T-cell (primary cell): Measurements from ENCODE around the gene RBM8A. TPM values are rescaled to one million over a fixed set of nuclear protein-coding genes. Genes with fewer than 3 reads are reported as not detected.
A peak's percentile ranks its signal among the peaks of the same experiment; 100 is the strongest.

Experiments
- ATAC-seq, 4 experiments: fragments of 200-7000 bp in 3 of 4; fragments of 150-1000 bp in 1 of 4; cut with Tn5 transposase; replicated peaks in 1 of 4; 1 replicate in 3 of 4; 2 replicates in 1 of 4; pipeline ENCODE4 v1.10.0; 2021; ENCODE audit warnings: moderate library complexity in 3 of 4, mild to moderate bottlenecking in 2 of 4, moderate number of reproducible peaks in 1 of 4
- CTCF ChIA-PET, 2 donors: fragments of 300-600 bp; sonication (Branson Sonifier 250); formaldehyde crosslinking; loops; one replicate each; lab custom pipeline; 2022; ENCODE audit warnings: antibody characterized with exemption in 2 of 2; lab: Charles Lee
- POLR2A ChIA-PET, 2 donors: fragments of 300-600 bp; sonication (Branson Sonifier 250); formaldehyde crosslinking; loops; one replicate each; lab custom pipeline; 2022; ENCODE audit warnings: antibody characterized with exemption in 2 of 2; lab: Charles Lee
- DNase-seq, 35 experiments: peaks; one replicate each; pipeline versions ENCODE4 v3.0.0 to v3.0.0-alpha.2; 2013 to 2023
- H3K27ac ChIP-seq: one replicate; pipeline ENCODE4 v1.5.1; 2013; ENCODE audit warnings: low read length
- H3K27me3 ChIP-seq, 2 experiments: replicated peaks in 1 of 2; 1 replicate in 1 of 2; 2 replicates in 1 of 2; pipeline versions ENCODE4 v1.6.1 to v1.7.0; 2013; ENCODE audit warnings: low read length in 1 of 2, mixed read lengths in 1 of 2; ENCODE audit not compliant: control insufficient read depth in 2 of 2, insufficient read depth in 2 of 2; ENCODE audit errors: extremely low read depth in 1 of 2
- H3K36me3 ChIP-seq, 2 donors: 1 replicate in 1 of 2; 2 replicates in 1 of 2; pipeline versions ENCODE4 v1.6.1 to v1.7.0; 2013; ENCODE audit warnings: low read length in 1 of 2; ENCODE audit not compliant: control insufficient read depth in 2 of 2, insufficient read depth in 1 of 2; ENCODE audit errors: extremely low read depth in 1 of 2
- H3K4me1 ChIP-seq, 2 experiments: 1 replicate in 1 of 2; 2 replicates in 1 of 2; pipeline versions ENCODE4 v1.6.1 to v1.7.0; 2013; ENCODE audit warnings: low read length in 2 of 2, mixed read lengths in 1 of 2; ENCODE audit not compliant: insufficient read depth in 2 of 2, control insufficient read depth in 1 of 2; ENCODE audit errors: extremely low read depth in 1 of 2
- H3K4me3 ChIP-seq, 2 donors: 1 replicate in 1 of 2; 2 replicates in 1 of 2; pipeline versions ENCODE4 v1.5.1 to v1.7.0; 2013; ENCODE audit warnings: mild to moderate bottlenecking in 2 of 2, low read length in 1 of 2, moderate library complexity in 1 of 2; ENCODE audit not compliant: control insufficient read depth in 1 of 2; ENCODE audit errors: extremely low read depth in 1 of 2
- H3K9me3 ChIP-seq: 2 replicates; pipeline ENCODE4 v1.7.0; 2013
- H3K27ac Mint-ChIP-seq, 2 donors: one replicate each; pipeline ENCODE4 v1.8.0; 2020 to 2021; ENCODE audit warnings: mild to moderate bottlenecking in 2 of 2, mixed read lengths in 2 of 2
- H3K27me3 Mint-ChIP-seq, 2 donors: one replicate each; pipeline ENCODE4 v1.8.0; 2021 to 2022; ENCODE audit warnings: mixed read lengths in 2 of 2
- H3K36me3 Mint-ChIP-seq: one replicate; pipeline ENCODE4 v1.8.0; 2021; ENCODE audit warnings: mixed read lengths
- H3K4me1 Mint-ChIP-seq, 3 donors: one replicate each; pipeline ENCODE4 v1.8.0; 2020 to 2022; ENCODE audit warnings: mixed read lengths in 3 of 3, mild to moderate bottlenecking in 1 of 3
- H3K4me3 Mint-ChIP-seq, 3 donors: one replicate each; pipeline ENCODE4 v1.8.0; 2020 to 2022; ENCODE audit warnings: mild to moderate bottlenecking in 3 of 3, mixed read lengths in 3 of 3, moderate library complexity in 3 of 3
- H3K9me3 Mint-ChIP-seq, 3 donors: one replicate each; pipeline ENCODE4 v1.8.0; 2020 to 2022; ENCODE audit warnings: mixed read lengths in 3 of 3
- WGBS: methylation state at CpG from one replicate; pipeline ENCODE4 v1.1.5; 2013; ENCODE audit warnings: missing lambda C conversion rate; ENCODE audit not compliant: insufficient coverage; 5-methylcytosine and 5-hydroxymethylcytosine counted together
- total RNA-seq, 35 experiments: library from RNA in 6 of 35; stranded (reverse) in 6 of 35; fragments of 120-200 nt in 1 of 35; gene quantifications; one replicate each; pipeline versions ENCODE4 v1.2.1 to v1.2.4 and lab custom pipeline; 2013 to 2026

Gene RBM8A
- total RNA-seq, 5 donors from 2014 or later (not counting 1 experiment from before 2014, with no cell fraction given): 124 to 153 (median 130) TPM

DNA sequence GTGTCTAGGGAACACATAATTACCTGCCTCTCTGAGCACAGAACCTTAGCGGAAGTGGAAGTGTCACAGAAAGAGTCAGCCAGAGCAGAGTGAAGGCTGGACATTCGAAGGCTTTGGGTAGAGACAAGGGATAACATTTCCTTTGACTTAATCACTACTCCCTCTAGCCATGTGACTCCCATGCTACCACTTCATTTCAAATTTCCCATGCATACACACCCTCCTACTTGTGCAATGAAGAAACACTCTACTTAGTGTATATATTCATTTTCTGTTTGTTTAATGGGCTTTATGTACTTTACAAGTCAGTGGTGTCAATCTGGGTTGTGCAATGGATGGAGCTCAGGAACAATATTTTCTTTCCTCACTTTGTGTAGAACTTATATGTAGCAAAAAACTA lies 48.6 kb downstream of the RBM8A start:
- no peak for ATAC-seq
- ChIA-PET POLR2A (no interaction called here), CTCF (interaction anchor here in 1 of 2 donors (0.6 kb wide), 1 partner anchor 28 kb away, joined by 7 read pairs; no protein-coding TSS in a partner anchor)
- H3K36me3 Mint-ChIP-seq: no peaks in the 10 kb centered on the region
- peaks cover 13 to 14% of the 10 kb centered on the region in 2 donors for H3K27me3 Mint-ChIP-seq
- Histone ChIP-seq H3K9me3 (no peaks in the 10 kb centered on the region), H3K27ac (no peak overlapping the region), H3K27me3 (peaks cover 0 to 15% of the 10 kb centered on the region in 2 experiments), H3K4me1 (no peaks in the 10 kb centered on the region), H3K4me3 (no peak overlapping the region), H3K36me3 (no peaks in the 10 kb centered on the region)
- DNase-seq: no peak
- WGBS: no CpG with 5 or more reads among the region's 2 CpGs
- no peaks in the 10 kb centered on the region for H3K9me3 Mint-ChIP-seq
- H3K4me1 Mint-ChIP-seq: no peaks in the 10 kb centered on the region
- no peak overlapping the region for H3K27ac Mint-ChIP-seq
- no peak overlapping the region for H3K4me3 Mint-ChIP-seq

DNA sequence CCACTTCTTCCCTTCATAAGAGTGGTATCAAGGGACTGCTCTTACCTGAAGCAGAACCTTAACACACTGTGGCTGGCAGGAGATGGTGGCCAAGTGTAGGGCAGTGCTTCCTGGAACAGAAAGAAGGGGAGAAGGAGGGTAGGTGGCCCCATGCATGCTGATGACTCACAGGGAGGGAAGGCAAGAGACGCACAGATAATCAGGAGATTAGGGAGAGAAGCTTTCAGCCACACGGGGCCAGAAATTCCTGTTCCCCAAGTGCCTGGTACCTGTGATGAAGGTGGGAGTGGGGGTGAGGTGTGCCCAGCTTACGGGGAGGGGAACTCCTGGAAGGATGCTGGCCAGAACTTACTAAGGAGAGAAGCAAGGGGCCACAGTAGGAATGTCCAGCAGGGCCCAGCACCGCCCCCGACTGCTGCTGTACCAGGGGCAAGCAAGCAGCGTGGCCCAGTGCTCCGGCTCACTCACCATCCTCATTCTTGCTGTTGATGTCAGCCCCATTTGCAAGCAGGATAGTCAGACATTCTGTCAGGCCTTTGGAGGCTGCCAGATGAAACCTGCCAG lies 49.3 kb downstream of the RBM8A start:
- DNase-seq: no peak
- H3K27ac ChIP-seq: no peak overlapping the region
- Mint-ChIP-seq H3K27ac (no peak overlapping the region), H3K9me3 (no peaks in the 10 kb centered on the region), H3K27me3 (peaks cover 9% of the 10 kb centered on the region in 2 donors), H3K36me3 (no peaks in the 10 kb centered on the region), H3K4me3 (no peak overlapping the region), H3K4me1 (peaks cover 0 to 6% (median 2%) of the 10 kb centered on the region in 3 donors)
- ChIA-PET POLR2A (no interaction called here), CTCF (interaction anchor here in 1 of 2 donors (0.6 kb wide), 1 partner anchor 89 kb away, joined by 3 read pairs; no protein-coding TSS in a partner anchor)
- peaks cover 0 to 19% of the 10 kb centered on the region in 2 experiments for H3K27me3 ChIP-seq
- H3K4me3 ChIP-seq: no peak overlapping the region
- H3K36me3 ChIP-seq: no peaks in the 10 kb centered on the region
- no peaks in the 10 kb centered on the region for H3K4me1 ChIP-seq
- 91% methylated on average over 7 of the region's 7 CpGs for WGBS
- no peaks in the 10 kb centered on the region for H3K9me3 ChIP-seq
- ATAC-seq: no peak

DNA sequence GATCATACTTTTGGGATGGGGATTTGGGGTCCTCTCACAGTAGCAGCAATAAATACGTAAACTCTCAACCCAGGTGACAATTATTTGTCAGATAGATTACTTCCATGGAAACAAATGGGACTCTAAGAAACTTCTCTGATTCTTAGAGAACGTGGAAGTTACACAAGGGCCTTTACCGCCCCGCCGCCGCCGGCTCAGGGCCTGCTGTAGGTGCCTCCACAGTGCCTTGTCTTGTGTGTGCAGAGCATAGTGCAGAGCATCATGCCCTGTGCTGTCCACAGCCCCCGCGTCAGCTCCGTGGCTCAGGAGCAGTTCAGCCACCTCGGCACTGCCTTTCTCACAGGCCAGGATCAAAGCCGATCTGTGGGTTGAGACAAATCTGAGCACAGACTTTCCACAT lies 52.6 kb downstream of the RBM8A start:
- CTCF ChIA-PET: no interaction called here
- 95% methylated on average over 12 of the region's 12 CpGs for WGBS

DNA sequence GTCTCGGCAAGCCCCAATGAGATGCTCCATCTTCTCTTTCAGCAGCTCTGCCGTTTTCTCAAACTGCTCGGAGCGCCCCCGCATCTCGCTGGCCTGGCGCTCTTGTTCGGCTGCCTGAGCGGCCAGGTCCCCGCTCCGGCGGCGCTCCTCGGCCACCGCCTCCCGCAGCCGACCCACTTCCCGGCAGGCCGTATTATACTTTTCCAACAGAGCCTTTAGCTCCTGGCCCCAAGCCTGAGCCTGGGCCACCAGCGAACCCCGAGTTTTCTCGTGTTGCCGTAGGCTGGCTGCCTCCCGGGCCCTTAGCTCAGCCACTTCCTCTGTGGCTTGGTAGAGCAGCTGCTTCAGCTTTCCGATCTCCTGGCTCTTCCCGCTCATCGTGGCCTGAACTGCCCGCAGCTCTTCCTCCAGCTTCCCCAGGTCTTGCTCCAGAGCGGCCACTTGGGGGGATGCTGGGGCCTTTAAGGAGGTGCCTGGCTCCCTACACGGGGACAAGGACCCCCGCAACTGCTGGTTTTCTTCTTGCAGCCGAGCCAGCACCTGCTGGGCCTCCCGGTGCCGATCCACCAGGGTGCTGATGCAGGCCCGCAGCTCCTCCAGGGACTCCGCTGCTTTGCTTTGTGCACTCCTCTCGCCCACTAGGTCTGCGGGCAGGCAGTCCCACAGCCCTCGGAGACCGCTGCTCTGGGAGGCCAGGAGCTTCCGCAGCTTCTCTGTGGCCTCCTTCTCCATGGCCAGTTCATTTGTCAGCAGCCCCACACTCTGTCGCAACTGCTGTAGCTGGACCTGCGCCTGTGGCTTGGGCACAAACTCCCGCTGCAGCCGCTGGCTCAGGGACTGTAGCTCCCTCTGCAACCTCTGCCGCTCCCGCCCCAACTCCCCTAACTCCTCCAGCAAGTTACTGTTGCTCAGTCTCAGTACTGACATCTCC lies 55.0 kb downstream of the RBM8A start:
- no peaks in the 10 kb centered on the region for H3K9me3 Mint-ChIP-seq
- peak overlapping the region; percentile 49 to 79 for H3K27ac Mint-ChIP-seq
- no peaks in the 10 kb centered on the region for H3K36me3 Mint-ChIP-seq
- H3K27me3 Mint-ChIP-seq: peaks cover 4 to 10% of the 10 kb centered on the region in 2 donors
- Histone ChIP-seq H3K4me3 (peak overlapping the region; percentile 38 to 57), H3K27ac (peak overlapping the region; percentile 0), H3K9me3 (no peaks in the 10 kb centered on the region), H3K27me3 (peaks cover 0 to 21% of the 10 kb centered on the region in 2 experiments), H3K36me3 (no peaks in the 10 kb centered on the region), H3K4me1 (peaks cover 0 to 14% of the 10 kb centered on the region in 2 experiments)
- DNase-seq (peak in 32 of 35 experiments; percentile 11 to 57 (median 26)), ATAC-seq (peak; percentile 86 to 90 (median 90))
- CTCF ChIA-PET: interaction anchor here (0.9 to 1.8 kb wide), 5 partner anchors 13 to 47 kb away, joined by 3 read pairs; partner anchors contain the start of genes ANKRD35 (in 1 of the 2), NUDT17 (in 1 of the 2) and PEX11B (in 1 of the 2)
- H3K4me3 Mint-ChIP-seq: peak overlapping the region; percentile 73 to 79 (median 75)
- H3K4me1 Mint-ChIP-seq: peaks cover 15 to 23% (median 18%) of the 10 kb centered on the region in 3 donors
- POLR2A ChIA-PET: interaction anchor here in 1 of 2 donors (0.6 kb wide), 2 partner anchors 9 to 167 kb away, joined by 3 to 4 read pairs; no protein-coding TSS in a partner anchor
- 38% methylated on average over 47 of the region's 47 CpGs for WGBS

More for the DNA sequence above, 52.6 kb downstream of the RBM8A start:
- Histone ChIP-seq H3K27me3 (peaks cover 0 to 25% of the 10 kb centered on the region in 2 experiments), H3K9me3 (no peaks in the 10 kb centered on the region), H3K27ac (no peak overlapping the region), H3K4me1 (peaks cover 0 to 14% of the 10 kb centered on the region in 2 experiments), H3K36me3 (no peaks in the 10 kb centered on the region), H3K4me3 (no peak overlapping the region)
- Mint-ChIP-seq H3K27me3 (peaks cover 4 to 10% of the 10 kb centered on the region in 2 donors), H3K36me3 (no peaks in the 10 kb centered on the region), H3K9me3 (no peaks in the 10 kb centered on the region), H3K27ac (no peak overlapping the region), H3K4me3 (no peak overlapping the region), H3K4me1 (peaks cover 15 to 23% (median 18%) of the 10 kb centered on the region in 3 donors)
- ATAC-seq: no peak
- DNase-seq: no peak
- POLR2A ChIA-PET: no interaction called here

Other genes with a start within 250 kb of the RBM8A start
- gene PDZK1, start 220.1 kb downstream of the RBM8A start, total RNA-seq: under 1 TPM in 1 of 5 donors, not detected in 4; 0.39 TPM
- 1 to 10 TPM in 3 of 5 donors, under 1 TPM in 2; 0.53 to 9.1 (median 1.7) TPM for gene CD160, start 208.0 kb downstream of the RBM8A start, total RNA-seq
- gene RNF115, start 103.4 kb downstream of the RBM8A start, total RNA-seq: 10 to 100 TPM; 12.0 to 17.5 (median 13.4) TPM
- 10 to 100 TPM; 24.5 to 42.0 (median 38.2) TPM for gene POLR3C, start 103.3 kb downstream of the RBM8A start, total RNA-seq
- gene NUDT17, start 81.9 kb downstream of the RBM8A start, total RNA-seq: 1 to 10 TPM; 2.8 to 7.6 (median 6.3) TPM
- 10 to 100 TPM; 22.1 to 28.3 (median 26.8) TPM for gene PIAS3, start 68.4 kb downstream of the RBM8A start, total RNA-seq
- under 1 TPM in 1 of 5 donors, not detected in 4; 0.09 TPM for gene ANKRD35, start 41.6 kb downstream of the RBM8A start, total RNA-seq
- 1 to 10 TPM; 1.7 to 5.1 (median 2.4) TPM for gene ITGA10, start 17.4 kb downstream of the RBM8A start, total RNA-seq
- 10 to 100 TPM; 18.8 to 36.3 (median 34.4) TPM for gene PEX11B, start 8.8 kb downstream of the RBM8A start, total RNA-seq
- gene LIX1L, start 30.5 kb upstream of the RBM8A start, total RNA-seq: 10 to 100 TPM; 43.4 to 74.4 (median 64.2) TPM
- gene ANKRD34A, start 37.1 kb upstream of the RBM8A start, total RNA-seq: 1 to 10 TPM in 3 of 5 donors, under 1 TPM in 2; 0.68 to 3.5 (median 1.7) TPM
- 10 to 100 TPM; 30.9 to 41.7 (median 38.3) TPM for gene POLR3GL, start 37.2 kb upstream of the RBM8A start, total RNA-seq
- 1,000 to 10,000 TPM in 1 of 5 donors, 100 to 1,000 TPM in 4; 721 to 2,117 (median 773) TPM for gene TXNIP, start 69.1 kb upstream of the RBM8A start, total RNA-seq
- gene HJV, start 94.3 kb upstream of the RBM8A start, total RNA-seq: not detected
- gene NBPF10, start 217.3 kb upstream of the RBM8A start, total RNA-seq: 1 to 10 TPM; 1.7 to 3.6 (median 2.4) TPM